Activated CD4-positive, CD25-positive, alpha-beta regulatory T cell (primary cell): ENCODE data around the gene PRICKLE1.
"Not testable (repeated sequence)": the region's sequence is repeated elsewhere in the genome, so short reads cannot be mapped to it uniquely, and the experiment has no call there.

Source experiments
- DNase-seq, 4 experiments: peaks; one replicate each; lab custom pipeline; 2025; lab: John Stamatoyannopoulos, UW

Gene PRICKLE1

DNA sequence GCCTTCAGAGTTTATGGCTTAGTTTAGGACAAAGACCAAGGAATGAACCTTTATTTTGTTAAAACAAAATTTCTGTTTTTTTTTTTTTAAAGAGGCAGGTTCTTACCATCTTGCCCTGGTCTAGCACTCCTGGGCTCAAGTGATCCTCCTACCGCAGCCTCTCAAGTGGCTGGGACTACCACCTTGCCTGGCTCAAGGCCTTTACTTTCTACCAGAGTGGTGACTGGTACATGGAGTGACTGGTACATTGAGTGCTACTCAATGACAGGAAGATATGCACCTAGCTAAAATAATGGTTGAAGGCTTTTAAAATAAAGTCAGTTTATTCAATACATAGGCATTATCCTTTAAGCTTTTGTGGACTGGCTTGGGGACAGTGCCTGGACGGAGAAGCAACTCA is 32.6 kb downstream of the PRICKLE1 start:
- DNase-seq, result no peak

DNA sequence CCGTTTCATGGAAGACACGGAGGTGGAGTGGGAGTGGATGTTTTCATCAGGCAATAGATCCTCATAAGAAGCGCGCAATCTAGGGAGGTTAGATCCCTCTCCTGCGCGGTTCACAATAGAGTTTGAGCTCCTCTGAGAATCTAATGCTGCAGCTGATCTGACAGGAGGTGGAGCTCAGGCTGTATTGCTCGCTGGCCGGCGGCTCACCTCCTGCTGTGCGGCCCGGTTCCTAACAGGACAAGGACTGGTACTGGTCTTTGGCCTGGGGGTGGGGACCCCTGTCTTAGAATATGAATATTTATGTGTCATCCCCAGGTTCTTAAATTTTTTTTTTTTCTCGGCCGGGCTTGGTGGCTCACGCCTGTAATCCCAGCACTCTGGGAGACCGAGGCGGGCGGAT is 36.7 kb downstream of the PRICKLE1 start:
- no peak for DNase-seq

DNA sequence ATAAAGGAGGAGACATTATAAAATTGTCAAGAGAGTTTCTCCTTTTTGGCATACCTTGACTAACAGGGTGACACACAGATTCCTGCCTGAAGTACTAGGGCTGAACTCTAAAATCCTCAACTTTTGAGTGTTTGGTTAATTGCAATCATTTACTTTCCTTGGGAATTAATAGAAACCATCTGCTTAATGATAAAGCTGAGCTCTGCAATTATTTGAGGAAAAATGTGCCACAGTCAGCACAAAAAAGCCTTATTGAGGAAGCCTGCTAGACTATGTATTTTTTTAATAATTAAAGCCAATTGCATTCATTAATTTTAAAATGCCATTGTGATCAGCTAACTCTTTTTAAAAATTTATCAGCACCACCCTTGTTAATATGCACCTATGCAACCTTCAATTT is 38.7 kb downstream of the PRICKLE1 start:
- DNase-seq, result no peak

DNA sequence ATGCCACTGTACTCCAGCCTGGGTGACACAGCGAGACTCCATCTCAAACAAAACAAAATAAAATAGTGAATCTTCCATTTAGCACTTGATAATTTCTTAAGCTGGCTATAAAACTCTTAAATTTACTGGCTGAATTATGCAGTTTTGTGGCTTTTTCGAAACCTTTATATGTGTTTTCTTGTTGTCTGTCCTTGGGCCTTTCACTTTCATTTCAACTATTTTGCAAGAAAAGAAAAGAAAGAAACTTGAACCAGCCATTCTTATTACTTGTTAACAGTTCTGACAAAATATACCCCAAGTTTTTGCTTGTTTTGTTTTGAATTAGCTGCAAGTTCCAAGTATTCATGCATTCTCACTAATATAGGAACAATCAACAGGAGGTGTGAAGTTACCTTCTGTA is 42.8 kb downstream of the PRICKLE1 start:
- no peak for DNase-seq

DNA sequence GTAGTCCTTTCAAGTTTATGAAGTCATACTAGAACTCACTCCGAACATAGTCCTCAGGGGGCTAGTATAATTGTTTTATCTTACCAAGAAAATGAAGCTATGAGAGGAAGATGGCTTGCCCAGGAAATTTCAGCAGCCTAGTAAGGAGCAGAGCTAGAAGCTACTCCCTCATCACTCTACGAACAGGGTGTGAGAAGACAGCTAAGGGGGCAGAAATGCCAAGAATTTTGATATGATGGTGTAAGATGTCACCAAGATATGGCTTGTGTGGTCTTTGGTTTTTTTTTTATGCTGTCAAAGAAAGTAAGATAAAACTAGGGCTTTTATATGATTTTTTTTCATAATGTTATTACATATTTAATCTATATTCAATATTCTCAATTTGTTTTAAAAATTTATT is 47.6 kb downstream of the PRICKLE1 start:
- DNase-seq, result no peak

DNA sequence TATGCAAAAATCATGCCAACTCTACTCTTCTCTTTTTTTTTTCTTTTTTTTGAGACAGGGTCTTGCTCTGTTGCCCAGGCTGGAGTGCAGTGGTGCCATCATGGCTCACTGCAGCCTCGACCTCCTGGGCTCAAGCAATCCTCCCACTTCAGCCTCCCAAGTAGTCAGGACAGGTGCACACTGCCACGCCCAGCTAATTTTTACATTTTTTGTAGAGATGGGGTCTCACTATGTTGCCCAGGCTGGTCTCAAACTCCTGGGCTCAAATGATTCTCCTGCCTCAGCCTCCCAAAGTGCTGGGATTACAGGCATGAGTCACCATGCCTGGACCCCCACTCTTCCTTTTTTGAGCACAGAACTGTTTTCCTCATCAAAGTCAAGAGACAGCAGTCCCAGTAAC is 48.2 kb downstream of the PRICKLE1 start:
- not testable (repeated sequence) for DNase-seq

DNA sequence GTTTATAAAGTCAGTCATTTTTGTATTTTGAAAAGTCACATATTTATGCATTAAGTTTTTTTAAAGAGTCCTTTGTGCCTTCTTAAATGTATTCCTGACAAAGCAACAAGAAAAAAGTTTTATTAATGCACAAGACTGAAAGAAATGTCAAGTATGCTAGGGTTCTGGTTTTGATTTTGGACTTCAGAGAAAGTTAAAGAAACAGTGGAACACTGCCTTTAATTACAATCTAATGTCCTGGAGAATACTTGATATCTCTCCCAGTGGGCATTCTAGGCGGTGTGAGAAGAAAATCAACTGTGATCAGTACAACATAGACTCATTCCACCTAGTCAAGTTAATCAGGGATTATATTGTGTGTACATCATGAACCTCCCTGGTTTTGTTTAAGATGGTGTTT is 49.9 kb downstream of the PRICKLE1 start:
- DNase-seq, result no peak

DNA sequence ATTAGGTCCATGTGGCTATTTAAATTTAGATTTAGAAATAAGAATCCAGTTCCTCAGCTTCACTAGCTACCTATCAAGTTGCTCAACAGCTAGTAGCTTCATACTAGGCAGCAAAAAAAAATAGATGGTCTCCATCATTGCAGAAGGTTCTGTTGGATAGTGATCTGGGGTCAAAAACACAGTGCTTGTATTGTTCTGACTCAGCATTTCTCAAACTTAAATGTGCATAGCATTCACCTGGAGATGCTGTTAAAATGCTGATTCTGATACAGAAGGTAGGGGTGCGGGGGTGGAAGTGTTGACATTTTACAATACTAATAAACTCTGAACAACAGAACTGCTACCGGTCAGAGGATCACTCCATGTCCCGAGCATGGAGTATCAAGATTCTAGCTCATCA is 51.3 kb downstream of the PRICKLE1 start:
- no peak for DNase-seq

DNA sequence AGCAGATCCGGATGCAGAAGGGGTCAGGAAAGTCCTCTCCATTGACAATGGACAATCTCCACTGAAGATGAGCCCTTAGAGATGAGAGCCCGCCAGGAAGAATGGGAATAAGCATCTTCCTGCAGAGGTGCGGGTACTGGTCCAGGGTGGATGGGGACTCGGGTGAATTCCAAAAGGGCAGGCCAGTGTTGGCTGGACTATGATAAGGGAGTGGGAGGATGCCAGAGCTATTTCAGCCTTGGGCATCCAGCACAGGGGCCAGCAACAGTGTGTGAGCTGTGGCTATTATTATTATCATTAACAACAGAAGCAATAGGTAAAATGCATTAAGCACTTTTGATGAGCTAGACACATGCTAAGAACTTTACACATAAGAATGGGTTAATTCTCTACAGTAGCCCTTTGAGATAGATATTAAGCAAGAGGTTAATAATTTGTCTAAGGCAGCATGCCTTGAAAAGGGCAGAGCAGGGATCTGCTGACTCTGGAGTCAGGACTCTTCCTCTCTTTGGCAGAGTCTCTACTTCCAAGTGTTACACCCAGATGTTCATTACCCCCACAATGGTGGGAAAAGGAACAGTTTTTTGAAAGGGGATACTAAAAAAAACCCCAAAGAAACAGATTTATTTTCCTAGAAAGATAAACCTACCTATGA is 55.2 kb downstream of the PRICKLE1 start:
- DNase-seq, result no peak

DNA sequence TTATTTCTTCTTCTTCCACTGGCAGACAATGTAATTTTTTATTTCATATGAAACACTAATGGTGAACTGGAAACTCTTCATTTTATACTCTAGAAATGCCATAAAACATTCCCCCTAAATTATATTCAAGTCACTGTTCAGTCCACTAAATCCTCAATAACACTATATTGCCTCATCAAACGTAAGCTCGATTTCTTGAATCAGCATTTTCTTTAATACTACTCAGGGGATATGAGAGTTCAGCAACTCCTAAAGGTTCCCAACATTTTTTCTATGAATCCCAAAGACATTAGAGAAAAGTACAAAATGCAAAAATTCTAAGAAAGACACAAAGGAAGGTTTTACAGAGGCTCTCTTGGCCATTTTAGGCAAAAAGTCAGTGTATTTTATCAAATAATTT is 59.3 kb downstream of the PRICKLE1 start:
- no peak for DNase-seq

DNA sequence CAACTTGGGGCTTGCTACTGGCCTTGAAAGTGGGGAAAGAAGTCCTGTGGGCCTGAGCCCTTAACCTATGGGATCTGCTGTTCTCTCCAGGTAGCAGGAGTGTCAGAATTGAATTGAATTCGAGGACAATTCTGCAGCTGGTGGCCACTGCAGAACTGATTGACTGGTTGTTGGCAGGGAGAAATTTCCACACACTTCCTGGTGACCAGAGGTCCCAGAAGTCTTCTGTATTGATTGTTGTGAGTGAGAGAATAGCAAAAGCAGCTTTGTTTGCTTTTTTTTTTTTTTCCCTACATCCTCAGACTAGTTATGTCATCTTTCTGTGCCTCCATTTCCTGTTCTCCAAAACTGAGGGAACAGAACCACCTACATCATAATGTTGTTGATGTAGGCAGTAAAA is 64.1 kb downstream of the PRICKLE1 start:
- no peak for DNase-seq

DNA sequence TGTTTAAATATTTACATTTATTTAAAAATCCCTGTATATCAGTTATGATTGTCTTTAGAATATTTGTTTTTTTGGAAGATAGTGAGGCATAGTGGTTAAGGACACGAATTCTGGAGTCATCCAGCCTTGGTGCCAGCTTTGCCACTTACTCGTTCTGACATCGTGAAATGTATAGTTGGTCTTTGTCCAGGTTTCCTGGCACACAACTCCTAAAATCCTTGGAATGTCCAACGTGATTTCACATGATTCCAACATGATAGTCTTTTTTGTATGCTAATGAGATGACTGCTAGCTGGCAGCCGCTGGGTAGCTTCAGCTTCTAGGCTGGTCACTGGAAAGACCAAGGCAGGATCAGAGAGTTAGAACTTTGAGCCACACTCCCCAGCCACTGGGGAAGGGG is 64.8 kb downstream of the PRICKLE1 start:
- no peak for DNase-seq

DNA sequence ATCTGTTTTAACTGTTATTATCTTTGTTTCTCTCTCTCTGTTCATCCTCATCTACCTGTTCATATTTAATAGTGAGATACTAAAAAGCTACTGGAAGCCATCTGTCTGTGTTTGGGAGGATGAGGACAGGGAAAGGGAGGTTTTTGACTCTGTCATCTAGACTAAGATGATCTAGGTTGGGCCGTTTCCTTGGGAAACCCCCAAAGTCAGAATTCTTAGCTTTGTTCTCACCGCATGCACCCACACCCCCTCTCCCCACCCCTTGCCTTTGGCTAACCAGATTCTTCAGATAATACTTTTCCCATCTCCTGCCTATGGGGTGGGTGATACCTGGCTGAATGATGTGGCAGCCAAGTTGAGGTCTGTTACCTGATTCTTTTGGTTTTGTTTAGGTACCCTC is 73.0 kb downstream of the PRICKLE1 start:
- no peak for DNase-seq

DNA sequence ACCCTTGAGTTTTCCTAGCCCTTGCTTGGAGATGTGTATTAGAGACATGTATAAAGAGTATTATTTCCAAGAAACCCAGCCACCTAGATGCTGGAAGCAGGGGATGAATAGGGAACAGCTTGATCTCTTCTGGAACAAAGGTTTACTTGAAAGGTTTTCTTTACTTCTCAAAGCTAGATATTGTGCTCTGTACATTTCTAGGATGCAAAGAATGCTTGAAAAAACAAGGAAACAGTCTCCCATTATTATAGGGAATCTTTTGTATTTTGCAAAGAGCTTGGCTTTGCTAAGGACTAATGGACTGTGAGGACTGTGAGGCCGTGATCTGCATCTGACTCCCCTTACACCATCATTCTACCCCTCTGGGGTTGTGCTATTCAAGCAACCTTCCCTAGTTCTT is 77.9 kb downstream of the PRICKLE1 start:
- DNase-seq, result no peak

DNA sequence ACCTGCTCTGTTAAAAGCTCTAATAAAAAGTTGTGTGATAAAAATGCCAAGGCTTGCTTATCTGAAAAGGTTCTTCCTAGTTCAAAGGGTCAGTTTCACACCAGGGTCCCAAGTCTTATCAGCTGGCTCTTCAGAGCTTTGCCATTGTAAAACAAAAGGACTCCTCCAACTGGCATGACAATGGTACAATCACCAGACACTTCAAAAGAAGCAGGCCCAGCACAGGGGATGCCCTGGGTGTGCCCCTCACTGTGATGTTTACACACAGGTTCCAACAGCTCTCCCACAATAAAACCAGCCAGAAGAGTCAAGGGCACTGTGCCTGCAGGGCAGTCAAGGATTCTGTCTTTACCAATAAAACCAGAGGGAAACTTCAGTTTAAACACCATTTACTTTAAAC is 78.7 kb downstream of the PRICKLE1 start:
- no peak for DNase-seq

DNA sequence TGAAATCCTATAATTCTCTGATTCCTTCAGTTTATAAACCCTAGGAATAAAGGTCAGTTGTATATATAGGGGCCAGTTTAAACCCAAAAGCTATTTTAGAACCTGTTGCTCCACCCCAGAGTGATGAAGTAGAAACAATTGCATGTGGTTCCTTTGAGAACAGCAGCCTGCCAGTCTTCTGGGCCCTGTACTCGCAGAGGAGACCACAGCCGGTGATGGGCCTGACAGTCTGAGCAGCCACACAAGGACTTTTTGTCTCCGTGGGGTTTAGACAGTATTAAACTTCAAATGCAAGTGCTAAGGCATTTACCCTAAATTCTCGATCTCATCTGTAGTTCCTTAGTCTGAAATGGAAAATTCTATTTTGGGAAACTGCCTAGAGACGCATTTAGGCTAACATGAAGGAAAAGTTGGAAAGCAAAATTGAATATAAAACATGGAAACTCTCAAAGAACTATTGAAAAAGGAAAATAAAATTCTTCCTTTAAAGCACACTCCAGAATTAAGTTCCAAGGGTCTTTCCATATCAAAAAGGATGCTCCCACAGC is 80.6 kb downstream of the PRICKLE1 start:
- DNase-seq, result no peak

DNA sequence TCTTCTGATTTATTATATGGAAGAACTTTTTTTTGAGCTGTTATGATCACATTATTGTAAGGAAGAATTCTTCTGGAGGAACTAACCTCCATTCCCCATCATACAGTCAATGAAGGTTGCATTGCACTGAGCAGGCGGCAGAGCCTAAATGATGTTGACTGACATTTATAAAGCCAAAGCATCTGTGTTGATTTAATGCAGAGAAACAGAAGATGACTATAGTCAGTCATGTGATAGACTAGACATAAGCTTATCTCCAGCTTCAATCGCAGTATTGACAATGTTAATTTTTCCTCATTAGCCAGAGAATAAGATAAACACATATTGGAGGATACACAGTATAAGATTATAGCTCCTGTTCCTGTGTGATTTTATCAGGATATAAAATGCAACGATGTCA is 82.0 kb downstream of the PRICKLE1 start:
- no peak for DNase-seq

DNA sequence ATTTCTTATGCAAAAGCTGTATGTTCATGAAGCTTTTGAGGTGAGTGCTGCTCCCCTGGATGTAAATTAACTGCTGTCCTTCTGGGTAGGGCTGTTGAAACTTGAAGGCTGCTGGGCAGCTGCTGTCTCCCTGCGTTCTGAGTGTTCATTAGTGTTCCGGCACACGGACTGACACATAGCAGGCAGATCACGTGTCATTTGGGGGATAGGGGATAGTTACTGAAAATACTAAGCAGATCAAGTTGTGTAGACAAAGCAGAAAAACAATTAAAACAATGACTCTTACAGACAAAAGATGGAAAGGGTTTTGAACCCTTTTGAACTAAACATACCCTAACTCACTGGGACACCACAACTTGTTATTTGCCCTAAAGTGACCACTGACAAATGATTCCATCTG is 82.5 kb downstream of the PRICKLE1 start:
- DNase-seq, result no peak

DNA sequence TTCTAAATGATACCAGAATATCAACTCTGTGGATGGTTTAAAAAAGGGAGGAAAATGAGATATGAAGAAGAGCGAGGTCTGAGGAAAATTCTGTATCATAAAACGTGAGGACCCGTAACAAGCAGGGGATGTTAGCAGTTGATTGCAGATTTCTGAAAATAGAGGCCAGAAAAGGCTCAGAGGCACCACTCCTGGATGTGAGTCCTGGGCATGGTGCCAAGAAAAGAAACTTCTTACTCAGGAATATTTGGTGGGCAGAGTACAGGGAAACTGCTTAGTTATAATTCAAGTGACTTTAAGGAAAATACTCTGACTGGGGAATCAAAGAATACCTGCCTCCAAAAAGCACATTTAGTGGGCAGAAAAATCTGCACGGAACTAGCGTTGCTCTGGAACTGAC is 85.5 kb downstream of the PRICKLE1 start:
- no peak for DNase-seq

DNA sequence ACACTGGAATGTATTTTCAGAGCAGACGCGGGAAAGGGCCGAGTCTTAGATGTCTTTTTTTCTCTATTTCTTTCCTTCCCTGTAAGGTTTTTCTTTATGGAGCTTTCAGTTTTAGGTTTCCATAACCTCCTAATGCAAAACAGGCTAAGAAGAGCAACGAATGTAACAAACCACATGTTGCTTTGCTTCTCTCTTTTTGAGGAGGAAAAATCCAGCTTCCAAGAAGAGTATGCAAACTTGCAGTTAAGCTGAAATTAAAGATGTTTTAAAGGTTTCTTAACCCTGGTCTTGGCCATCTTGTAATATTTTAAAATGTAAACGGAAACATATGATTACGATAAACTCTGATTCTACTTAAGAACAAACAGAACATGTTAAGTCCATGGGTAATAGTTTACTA is 86.9 kb downstream of the PRICKLE1 start:
- no peak for DNase-seq

DNA sequence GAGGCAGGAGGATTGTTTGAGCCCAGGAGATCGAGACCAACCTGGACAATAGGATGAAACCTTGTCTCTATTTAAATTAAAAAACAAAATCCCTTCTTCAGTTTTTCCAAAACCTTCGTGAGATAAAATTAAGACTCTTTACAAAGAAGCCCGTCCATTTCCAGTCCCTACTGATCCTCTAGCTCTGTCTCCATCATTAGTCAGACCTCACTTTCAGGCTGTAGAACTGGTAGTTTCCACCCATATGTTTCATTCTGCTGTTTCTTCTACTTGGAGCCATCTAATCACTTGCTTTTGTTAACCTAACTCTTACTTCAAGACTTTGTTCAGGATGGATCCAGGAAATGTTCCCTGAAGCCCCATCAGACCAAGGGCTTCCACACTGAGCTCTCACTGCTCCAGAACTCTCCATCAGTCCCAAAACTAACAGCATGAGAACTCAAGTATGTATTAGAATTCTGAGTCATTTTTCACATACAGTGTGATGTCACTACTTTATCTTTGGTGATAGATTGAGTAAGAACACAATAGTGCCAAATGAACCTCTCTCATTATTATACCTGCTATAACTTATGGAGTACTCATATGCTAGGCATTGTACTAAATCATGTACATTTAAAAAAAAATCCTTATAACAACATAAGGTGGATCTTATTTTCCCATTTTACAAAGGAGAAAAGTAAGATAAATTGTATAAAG is 90.8 kb downstream of the PRICKLE1 start:
- no peak for DNase-seq

DNA sequence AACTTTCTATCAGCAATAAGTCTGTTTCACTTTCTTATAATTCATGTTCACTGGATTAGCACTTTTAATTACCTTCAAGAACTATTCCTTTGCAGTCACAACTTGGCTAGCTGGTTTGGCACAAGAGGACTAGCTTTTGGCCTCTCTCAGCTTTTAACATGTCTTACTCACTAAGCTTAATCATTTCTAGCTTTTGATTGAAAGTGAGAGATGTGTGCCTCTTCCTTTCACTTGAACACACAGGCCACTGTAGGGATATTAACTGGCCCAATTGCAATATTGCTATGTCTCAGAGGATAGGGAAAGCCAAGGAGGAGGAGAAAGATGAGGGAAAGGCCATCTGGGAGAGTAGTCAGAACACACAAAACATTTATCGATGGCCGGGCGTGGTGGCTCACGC is 92.7 kb downstream of the PRICKLE1 start:
- no peak for DNase-seq

DNA sequence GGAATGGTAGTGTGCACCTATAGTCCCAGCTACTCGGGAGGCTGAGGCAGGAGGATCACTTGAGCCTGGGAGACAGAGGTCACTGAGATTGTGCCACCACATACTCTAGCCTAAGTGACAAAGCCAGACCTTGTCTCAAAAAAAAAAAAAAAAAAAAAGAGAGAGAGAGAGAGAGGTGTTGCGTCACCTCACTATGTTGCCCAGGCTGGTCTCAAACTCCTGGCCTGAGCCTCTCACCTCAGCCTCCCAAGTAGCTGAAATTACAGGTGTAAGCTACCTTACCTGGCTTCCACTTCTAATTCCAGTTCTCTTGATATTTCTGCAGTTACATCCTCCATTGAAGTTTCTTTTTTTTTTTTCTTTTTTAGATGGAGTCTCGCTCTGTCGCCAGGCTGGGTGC is 94.3 kb downstream of the PRICKLE1 start:
- no peak for DNase-seq

DNA sequence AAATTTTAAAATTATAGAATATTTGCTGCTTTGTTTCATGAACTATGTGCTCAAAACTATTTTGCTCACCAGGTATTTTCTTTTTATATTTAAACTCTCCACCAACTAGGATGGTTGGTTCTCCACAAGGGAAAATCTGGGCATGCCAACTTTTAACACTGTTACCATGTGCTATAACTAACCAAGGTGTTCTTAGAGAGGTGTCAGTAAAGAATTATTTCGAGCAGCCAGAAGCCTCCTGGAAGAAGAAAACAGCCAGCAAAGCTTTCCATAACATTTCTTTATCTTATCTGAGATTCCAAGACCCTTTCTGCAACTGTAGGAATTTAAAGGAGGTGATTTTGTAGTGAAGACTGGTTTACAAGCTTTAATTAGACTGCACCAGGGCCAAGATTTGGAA is 97.3 kb downstream of the PRICKLE1 start:
- DNase-seq, result no peak
